Left colon (tissue), 2 donors: ENCODE data around the gene CPNE1. TPM values are rescaled to one million over a fixed set of nuclear protein-coding genes. Genes with fewer than 3 reads are reported as not detected.
A peak's percentile ranks its signal among the peaks of the same experiment; 100 is the strongest.

Source experiments
- ATAC-seq: fragments of 200-7000 bp; cut with Tn5 transposase; one replicate; pipeline ENCODE4 v1.9.1; 2020; ENCODE audit warnings: mild to moderate bottlenecking, moderate library complexity
- DNase-seq, 2 donors: peaks; one replicate each; pipeline ENCODE4 v3.0.0-alpha.2; 2020
- intact Hi-C, 2 donors: fragments of 100-400 bp; cut with DNase I in 1 of 2; cut with micrococcal nuclease in 1 of 2; formaldehyde crosslinking; loops; one replicate each; pipeline versions ENCODE4 v1.11.2 to v1.14.0; 2022; cut with DNase I, micrococcal nuclease
- total RNA-seq, 2 donors: library from RNA; stranded (reverse); fragmentation: NEBNext Ultra II Directional; extraction: Animal tissue kit (Norgen Biotek cat#: 25700); gene quantifications; one replicate each; pipeline ENCODE4 v1.2.1, GENCODE V29; 2021
- donor health status: DM: no; HTN: no; CAD: no.
- donor health status: DM: yes; HTN: yes; CAD: no.

The CPNE1 gene
- total RNA-seq, 2 donors from 2014 or later, result 108 to 126 TPM

DNA sequence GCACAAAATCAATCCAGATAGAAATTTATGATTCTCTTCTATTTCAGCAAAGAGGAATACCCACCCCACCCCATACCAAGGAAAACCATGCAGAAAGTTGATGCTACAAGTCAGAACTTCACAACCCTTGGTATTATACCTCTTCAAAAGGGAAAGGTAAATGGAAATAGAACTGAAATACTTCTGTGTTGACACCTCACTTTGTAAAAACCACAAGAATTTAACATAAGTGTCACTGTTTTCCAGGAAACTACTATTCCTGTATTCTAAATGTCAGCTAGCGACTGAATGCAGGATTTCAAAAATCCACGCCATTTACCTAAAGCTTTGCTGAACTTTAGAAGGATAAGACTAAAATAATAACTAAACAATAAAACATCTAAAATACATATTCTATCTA lies 3.6 kb downstream of the CPNE1 start:
- ATAC-seq, result no peak
- DNase-seq, result no peak
- intact Hi-C loops, result no loop called here

DNA sequence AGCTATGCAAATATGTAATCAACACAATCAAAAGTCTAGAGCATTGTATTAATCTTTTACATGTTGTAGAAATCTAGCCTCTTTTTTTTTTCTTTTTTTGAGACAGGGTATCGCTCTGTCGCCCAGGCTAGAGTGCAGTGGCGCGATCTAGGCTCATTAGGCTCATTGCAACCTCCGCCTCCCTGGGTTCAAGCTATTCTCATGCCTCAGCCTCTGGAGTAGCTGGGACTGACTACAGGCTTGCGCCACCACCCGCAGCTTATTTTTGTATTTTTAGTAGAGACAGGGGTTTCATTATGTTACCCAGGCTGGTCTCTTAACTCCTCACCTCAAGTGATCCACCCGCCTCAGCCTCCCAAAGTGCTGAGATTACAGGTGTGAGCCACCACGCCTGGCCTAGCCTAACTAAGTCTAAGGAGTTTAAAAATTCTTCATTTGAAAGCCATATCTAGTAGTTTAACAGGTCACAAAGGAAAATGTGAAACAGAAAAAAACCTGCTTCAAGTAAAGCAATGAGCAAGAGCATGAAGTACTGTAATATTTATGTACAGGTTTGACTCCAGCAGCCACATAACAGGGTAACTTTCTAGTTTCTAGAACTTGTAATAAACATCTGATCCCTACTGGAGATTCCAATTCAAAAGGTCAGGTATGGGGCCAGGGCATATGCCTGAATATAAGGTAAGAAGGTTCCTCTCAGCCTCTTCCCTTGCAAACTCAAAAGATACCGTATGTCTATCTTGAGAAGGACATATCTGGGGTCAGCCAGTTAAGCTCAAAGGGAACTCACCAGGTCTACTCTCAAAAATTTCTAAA lies 4.4 kb downstream of the CPNE1 start:
- intact Hi-C loops, result no loop called here
- ATAC-seq (no peak), DNase-seq (no peak)

DNA sequence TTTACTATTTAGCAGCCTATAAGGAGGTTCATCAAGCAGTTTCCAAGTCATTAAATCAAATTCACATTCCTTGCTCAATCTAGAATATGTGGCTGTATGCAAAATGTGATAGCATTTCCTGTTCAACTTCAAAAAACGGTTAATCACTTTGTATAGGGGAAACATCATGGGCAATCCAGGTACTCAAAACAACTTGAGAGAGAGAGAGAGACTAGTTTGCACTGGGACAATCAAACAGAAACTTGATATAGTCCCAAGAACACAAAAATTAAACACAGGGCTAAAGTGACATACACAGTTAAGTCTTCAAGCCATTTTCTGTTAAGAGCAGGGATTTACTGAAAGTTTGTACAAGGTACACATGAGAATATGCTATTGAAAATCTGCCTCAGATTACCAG lies 7.4 kb downstream of the CPNE1 start:
- DNase-seq (no peak), ATAC-seq (peak; percentile 12)
- intact Hi-C loops, result no loop called here

DNA sequence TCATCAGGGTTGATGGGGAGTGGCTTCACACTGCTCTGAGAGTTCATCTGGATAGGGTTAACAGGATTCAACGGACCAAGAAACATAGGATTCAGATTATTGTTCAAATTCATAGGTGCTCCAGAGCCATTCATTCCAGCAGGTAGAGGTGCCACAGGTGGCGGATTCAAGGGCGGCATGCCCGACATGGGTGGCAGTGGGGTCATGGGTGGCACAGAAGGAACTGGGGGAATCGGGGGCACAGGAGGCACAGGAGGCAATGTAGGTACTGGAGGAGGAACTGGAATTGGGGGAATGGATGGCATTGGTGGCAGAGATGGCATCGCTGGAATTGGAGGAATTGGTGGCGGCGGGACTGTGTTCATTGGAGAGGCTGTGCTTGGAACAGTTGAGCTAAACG lies 10.3 kb downstream of the CPNE1 start:
- intact Hi-C loops, result no loop called here

DNA sequence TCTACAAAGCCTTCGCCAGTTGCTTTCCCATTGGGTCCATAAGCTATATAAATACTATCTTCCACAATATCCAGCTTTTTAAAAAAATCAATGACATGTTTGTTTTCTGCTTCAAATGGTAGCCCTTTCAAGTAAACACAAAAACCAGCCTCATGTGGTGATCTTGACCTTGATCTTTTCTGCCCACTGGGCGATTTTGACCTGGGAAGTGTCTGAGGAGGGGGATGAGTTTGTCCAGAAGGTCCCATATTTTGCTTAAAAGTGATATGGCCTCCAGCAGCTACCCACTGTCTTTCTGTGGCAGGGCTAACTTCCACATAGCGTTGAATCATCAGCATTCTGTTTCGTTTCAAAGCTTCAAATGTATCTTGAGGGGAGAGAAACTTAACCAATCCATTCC lies 10.8 kb downstream of the CPNE1 start:
- no peak for DNase-seq
- ATAC-seq, result no peak
- intact Hi-C loops, result no loop called here

More for the DNA sequence above, 10.3 kb downstream of the CPNE1 start:
- ATAC-seq (no peak), DNase-seq (no peak)

DNA sequence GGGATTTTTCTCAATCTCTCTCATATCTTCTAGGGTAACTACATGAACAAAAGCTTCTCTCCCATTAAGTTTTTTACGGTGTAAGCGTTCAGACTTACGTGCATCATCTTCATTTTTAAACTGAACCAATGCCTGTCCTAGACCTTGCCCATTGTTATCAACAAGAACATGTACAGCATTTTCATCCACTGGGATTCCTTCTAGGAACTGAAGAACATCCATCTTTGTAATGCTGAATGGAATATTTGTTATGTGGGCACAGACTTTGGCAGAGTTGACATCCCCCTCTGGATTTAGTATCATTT lies 11.3 kb downstream of the CPNE1 start:
- intact Hi-C loops, result no loop called here
- no peak for ATAC-seq

DNA sequence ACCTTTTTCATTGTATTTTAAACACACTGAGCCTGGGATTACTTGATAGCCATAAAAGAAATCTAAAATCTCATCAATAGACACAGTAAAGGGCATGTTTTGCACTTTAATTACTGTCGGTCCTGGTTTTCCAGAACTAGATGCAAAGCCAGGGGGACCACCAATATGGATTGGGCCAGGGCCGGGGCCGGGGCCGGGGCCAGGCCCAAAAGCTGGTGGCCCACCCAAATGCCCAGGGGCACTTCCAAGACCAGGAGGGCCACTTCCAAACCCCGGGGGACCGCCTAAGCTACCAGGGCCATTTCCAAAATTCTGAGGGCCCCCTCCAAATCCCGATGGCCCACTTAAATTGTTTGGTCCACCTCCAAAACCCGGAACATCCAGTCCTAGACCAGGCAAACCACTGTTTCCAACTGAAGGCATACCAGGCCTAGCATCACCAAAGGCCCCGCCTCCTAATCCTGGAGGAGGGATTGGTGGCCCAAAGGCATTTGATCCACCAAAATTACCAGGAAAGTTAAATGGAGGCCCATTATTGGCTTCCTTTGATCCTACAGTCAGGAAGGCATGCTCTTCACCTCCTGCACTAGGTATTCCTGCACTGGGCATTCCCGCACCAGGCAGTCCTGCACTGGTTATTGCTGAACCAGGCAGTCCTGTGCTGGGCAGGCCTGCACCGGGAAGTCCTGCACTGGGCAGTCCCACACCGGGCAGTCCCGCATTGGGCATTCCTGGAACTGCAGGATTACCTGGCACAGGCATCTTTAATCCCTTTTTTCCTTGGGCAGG lies 11.9 kb downstream of the CPNE1 start:
- ATAC-seq (no peak), DNase-seq (no peak)
- intact Hi-C loops, result no loop called here

More for the DNA sequence above, 11.3 kb downstream of the CPNE1 start:
- no peak for DNase-seq

DNA sequence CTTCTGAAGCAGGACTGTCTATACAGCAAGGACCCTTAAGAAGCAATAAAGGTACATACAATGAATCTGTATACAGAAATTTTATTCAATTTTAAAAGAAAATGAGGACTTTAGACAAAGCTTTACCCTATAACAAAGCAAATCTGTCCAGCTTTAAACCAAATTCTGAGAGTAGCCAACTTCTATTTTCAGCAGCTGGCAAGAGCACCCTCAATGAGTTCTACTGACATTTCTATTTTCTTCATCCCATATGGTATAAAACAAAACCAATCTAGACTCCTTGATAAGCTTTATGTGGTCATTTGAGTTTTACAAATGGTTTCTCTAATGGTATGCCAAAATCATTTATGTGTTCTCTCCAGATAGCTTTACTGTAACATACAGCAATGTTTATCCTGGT lies 12.7 kb downstream of the CPNE1 start:
- DNase-seq (no peak), ATAC-seq (no peak)
- intact Hi-C loops, result no loop called here

DNA sequence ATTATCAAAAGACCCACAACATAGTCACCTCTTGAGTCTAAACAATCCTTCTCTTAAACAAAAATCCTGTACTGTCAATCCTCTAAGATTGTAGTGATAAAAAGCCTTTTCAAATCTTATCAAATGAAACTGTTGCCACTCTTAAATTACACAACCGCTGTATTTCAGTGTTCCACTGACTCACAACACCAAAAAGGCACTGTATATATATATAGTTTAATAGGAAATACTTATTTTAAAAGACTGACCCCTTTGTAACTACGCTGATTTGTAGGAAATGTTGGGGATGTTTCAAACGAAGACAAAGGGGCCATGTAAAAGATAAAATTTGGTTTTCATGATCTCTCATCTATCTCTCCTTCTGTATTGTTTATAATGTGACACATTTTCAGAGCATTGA lies 14.1 kb downstream of the CPNE1 start:
- intact Hi-C loops, result no loop called here
- DNase-seq (no peak), ATAC-seq (no peak)

DNA sequence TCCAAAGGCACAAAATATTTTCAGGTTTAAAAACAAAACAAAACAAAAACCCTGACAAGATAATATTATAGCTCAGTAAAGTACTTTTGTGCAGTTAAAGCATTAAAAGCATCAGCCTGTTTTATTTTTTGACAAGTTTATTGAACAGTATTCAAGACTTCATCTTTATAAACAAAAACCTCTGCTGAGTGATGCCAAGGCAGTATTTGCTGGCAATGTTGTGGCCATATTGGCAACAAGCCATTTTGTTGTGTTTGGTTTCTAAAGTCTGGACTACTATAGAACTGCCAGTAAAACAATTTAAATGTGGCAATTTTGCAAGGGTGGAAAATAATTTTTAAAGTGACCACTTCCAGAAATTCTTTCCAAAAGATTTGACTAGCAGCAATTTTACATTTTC lies 15.9 kb downstream of the CPNE1 start:
- no peak for ATAC-seq
- no peak for DNase-seq
- intact Hi-C loops, result no loop called here

DNA sequence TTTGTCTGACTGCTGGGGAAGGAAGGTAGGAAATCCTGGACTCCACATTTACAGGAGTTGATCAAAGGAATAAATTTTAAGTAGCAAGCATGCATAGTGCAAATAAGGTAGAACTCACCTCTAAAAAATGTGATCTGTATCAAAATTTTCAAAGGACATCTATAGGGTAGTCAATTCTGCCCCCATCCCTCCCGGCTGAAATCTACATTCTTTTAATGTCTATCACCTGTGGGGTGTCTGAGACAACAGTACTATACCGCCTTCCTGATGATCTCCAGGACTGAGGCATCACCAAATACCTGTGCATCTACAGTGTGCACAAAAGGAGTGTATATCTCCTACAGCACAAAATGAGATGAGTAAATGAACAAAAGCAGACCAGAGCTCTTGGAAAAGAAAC lies 19.9 kb downstream of the CPNE1 start:
- DNase-seq (no peak), ATAC-seq (no peak)
- intact Hi-C loops, result no loop called here

DNA sequence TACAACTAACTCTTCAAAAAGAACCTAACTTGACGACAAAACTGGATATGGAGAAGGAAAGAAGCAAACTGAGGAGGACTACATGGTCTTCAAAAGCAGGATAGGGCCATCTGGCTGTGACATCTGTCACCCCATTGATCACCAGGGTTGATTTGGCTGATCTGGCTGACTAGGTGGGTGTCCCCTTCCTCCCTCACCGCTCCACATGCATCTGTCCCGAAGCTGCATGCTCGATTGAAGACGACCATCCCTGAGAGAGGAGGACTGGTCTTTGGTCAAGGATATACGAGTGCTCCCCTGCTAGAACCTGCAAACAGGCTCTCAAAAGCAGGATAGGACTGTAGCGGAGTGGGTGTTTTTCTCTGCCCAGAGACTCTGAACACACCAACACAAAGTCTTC lies 21.7 kb downstream of the CPNE1 start:
- DNase-seq (no peak), ATAC-seq (no peak)
- intact Hi-C loops, result no loop called here

DNA sequence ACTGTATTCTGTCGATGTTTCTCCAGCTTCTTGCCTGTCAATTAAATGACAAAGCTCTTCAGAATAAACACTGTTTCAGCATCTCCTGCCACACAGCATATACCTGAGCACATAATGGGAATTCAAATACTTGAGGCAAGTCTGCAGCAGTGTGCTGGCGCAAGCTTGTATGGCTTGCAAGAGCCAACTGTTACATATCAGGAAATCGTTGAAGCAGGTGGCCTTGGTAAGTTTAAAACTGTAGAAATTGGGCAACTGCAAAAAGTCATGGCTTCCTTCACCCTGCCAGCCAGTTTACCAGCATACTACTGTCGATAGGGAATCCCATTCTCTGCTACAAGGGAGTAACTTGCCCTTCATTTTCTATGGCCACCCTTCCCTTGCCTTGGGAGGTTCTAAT lies 23.0 kb downstream of the CPNE1 start:
- intact Hi-C loops, result no loop called here
- DNase-seq (no peak), ATAC-seq (no peak)

DNA sequence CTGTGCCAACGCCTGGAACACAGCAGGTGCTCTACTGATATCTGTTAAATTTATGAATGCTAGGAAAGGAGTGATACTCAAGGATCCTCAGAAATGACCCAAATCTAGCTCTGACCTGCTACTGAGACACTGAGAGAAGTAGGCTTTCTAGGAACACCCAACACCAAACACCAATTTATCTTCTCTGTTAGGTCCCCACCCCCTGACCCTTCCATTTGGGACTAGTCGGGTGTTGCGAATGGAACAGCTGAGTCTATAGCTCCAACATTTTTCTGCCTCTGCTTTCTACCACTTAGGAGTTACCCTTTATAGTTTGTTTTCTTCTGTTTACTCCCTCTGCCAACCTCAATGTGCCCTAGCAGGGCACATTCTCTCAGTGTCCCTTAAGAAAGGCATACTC lies 24.0 kb downstream of the CPNE1 start:
- DNase-seq (no peak), ATAC-seq (no peak)
- intact Hi-C loops, result no loop called here

DNA sequence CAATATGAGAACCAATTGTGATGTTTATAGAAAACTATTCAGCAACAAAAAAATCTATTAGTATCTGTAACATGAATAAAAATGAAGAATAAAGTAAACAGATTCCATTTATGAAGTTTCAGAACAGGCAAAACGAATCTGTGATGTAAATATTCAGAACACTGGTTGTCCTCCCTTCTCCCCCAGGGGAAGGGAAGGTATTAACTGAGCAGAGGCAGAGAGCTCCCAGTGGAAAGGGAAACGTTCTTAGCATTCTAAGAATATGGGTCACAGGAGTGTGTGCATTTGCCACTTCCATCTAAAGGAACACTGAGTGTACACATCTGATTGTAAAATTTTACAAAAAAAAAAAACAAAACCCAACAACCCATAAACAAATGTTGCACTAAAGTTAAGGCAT lies 25.9 kb downstream of the CPNE1 start:
- ATAC-seq, result no peak
- intact Hi-C loops, result no loop called here
- DNase-seq, result no peak

DNA sequence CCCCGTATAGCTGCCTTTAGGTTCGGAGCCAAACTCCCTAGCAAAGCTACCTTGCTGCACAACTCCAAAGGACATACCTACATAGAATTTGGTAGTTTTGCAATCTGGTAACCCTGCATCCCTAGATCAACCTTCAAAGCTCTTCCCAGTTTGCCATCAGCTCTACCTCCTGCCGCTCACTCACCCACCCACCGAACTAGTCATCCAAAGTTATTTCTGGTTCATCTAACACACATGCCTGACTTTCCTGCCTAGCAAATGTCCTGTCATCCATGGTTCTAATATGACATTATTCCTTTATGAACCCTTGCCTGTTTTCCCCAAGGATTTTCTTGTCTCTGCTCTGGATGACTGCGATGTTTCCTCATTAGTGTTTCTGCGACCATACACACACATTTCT lies 27.4 kb downstream of the CPNE1 start:
- DNase-seq, result no peak
- ATAC-seq, result no peak
- intact Hi-C loops, result no loop called here

DNA sequence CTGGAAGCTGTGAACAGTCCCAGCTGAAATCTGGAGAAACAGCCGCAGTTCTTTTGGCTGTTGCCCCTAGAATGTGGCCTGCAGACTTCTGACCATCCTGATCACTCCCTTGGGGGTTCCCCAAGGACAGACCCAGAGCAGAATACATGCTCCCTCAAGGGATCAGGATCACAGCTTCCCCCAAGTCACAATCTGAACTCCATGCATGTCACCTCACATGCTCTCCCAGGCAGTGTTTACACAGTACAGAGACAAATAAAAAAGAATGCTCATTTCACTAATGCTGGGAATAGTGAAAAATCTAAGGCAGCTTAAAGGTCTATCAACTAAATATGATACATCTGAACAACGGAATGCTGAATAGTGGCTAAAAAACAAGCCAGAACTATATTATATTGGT lies 28.6 kb downstream of the CPNE1 start:
- ATAC-seq, result no peak
- intact Hi-C loops, result no loop called here
- no peak for DNase-seq

DNA sequence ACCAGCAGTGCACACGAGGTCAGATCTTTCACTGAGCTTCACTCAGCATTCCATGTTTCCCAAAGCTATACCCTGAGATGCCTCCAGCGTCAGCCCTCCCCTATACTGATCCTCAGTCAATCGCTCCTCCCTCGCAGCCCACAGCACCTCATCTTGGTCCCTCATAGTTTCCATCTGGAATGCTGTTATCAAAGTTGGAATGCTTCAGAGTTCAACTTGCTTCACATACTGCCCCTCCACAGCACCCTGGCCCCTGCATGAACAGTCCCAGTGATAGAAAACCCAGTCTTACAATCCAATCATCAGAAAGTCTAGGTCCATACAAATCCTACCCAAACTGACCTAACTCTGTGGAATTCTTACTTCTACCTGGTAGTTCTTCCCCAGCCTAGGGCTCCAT lies 29.0 kb downstream of the CPNE1 start:
- no peak for DNase-seq
- ATAC-seq, result no peak
- intact Hi-C loops, result no loop called here

DNA sequence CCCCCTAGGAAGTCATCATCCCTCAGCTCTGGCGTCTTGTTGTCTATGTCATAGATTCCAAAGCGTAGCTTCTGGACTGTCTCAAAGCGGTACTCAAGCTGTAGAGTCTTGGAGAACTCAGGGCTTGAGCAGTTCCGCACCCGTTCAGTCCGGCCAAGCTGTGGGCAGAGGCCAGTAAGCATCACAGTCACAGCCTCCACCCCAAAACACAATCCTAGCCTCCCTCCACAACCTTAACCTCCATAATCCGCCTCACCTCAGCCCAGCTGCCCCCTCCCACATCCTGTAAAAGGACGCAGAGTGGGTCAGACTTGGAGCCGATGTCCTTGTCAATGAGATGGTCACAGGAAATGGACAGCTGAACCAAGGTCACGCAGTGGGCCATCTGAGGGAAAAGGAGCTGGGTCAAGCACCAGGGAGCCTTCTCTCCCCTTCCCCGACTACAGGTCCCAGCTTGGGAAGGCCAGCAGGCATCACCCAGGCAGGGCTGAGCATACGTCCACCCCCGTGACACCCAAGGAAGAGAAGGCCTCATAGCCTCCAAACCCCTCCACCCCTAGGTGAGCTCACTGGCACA lies 32.1 kb downstream of the CPNE1 start:
- ATAC-seq, result no peak
- intact Hi-C loops, result no loop called here
- no peak for DNase-seq

DNA sequence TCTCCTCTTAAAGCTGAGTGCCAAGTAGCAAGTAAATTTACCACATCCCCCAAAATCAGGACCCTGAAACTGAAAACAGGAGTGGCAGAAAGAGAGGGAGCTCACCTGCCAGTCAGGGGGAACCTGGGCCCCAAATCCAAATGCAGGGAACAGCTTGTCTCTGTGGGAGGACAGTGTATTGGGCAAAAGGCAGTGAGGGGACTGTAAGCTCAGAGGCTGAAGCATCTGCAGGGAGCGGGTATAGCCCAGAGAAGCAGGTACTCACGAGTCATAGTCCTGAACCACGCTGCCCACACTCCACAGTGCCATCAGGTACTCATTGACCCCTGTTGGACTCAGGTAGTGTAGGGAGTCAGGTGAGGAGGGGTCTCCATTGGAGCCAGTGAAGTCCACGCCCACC lies 34.1 kb downstream of the CPNE1 start:
- ATAC-seq (no peak), DNase-seq (no peak)
- intact Hi-C loops, result no loop called here
